HCT116 (cell line): Measurements from ENCODE around the gene IGFBP7. TPM values are rescaled to one million over a fixed set of nuclear protein-coding genes. Genes with fewer than 3 reads are reported as not detected.

ENCODE experiments used
- ATAC-seq: fragments of 200-7000 bp; cut with Tn5 transposase; 2 replicates; pipeline ENCODE4 v1.9.1; 2020; ENCODE audit warnings: mild to moderate bottlenecking, moderate library complexity
- BruUV-seq: library from RNA; stranded (reverse); fragments of 400-500 nt; replicated peaks from 2 replicates; lab custom pipeline; 2021; lab: Mats Ljungman, UMichigan
- CTCF ChIA-PET: fragments of 300-600 bp; sonication (Branson Sonifier 250); formaldehyde crosslinking; loops from one replicate; lab custom pipeline; 2021; ENCODE audit warnings: antibody characterized with exemption; lab: Charles Lee
- POLR2A ChIA-PET: fragments of 300-600, 350-600 bp; sonication (Branson Sonifier 250); formaldehyde crosslinking; loops from one replicate; lab custom pipeline; 2021; ENCODE audit warnings: antibody characterized with exemption; lab: Charles Lee
- RAD21 ChIA-PET, 2 experiments: fragments of 300-600 bp; sonication (Branson Sonifier 250); formaldehyde crosslinking; loops; one replicate each; lab custom pipeline; 2023; ENCODE audit warnings: low total read pairs in 2 of 2; ENCODE audit not compliant: uncharacterized antibody in 2 of 2, unreplicated experiment in 2 of 2, low non-redundant PET in 1 of 2; lab: Charles Lee
- DNase-seq: peaks from one replicate; pipeline ENCODE4 v3.0.0-alpha.2; 2010; ENCODE audit warnings: low read depth, low spot score
- H2AFZ ChIP-seq: fragments of 200-600 bp; shearing (Covaris generic), sonication (generic); 2 replicates; pipeline ENCODE4 v1.6.1; 2017; ENCODE audit warnings: low read depth, mixed run types, mixed read lengths, antibody characterized with exemption, low read length; ENCODE audit not compliant: poor library complexity, severe bottlenecking
- H3K27ac ChIP-seq: 2 replicates; pipeline ENCODE4 v1.5.1; 2012; ENCODE audit warnings: low read depth, low read length
- H3K27me3 ChIP-seq: fragments of 200-600 bp; sonication (generic); 2 replicates; pipeline ENCODE4 v1.6.1; 2016; ENCODE audit warnings: mixed run types, low read length, mixed read lengths; ENCODE audit not compliant: insufficient read depth
- H3K36me3 ChIP-seq, 2 experiments: fragments of 200-500 bp in 1 of 2; fragments of 200-600 bp in 1 of 2; sonication (Bioruptor generic) in 1 of 2; sonication (generic) in 1 of 2; 2 replicates each; pipeline versions ENCODE4 v1.5.1 to v1.6.1; 2014 to 2016; ENCODE audit warnings: low read length in 2 of 2, inconsistent platforms in 1 of 2, mixed read lengths in 1 of 2, mixed run types in 1 of 2; ENCODE audit not compliant: insufficient read depth in 2 of 2, control insufficient read depth in 1 of 2
- H3K4me1 ChIP-seq, 2 experiments: fragments of 200-600 bp in 1 of 2; sonication (generic) in 1 of 2; 2 replicates each; pipeline versions ENCODE4 v1.5.1 to v1.6.1; 2012 to 2017; ENCODE audit warnings: low read length in 2 of 2, inconsistent platforms in 1 of 2, mild to moderate bottlenecking in 1 of 2, mixed read lengths in 1 of 2, mixed run types in 1 of 2, moderate library complexity in 1 of 2; ENCODE audit not compliant: insufficient read depth in 2 of 2, control insufficient read depth in 1 of 2
- H3K4me2 ChIP-seq: fragments of 200-600 bp; sonication (generic); 2 replicates; pipeline ENCODE4 v1.6.1; 2017; ENCODE audit warnings: mixed run types, low read length, mixed read lengths
- H3K4me3 ChIP-seq, 2 experiments: fragments of 200-600 bp in 1 of 2; sonication (generic) in 1 of 2; replicated peaks in 1 of 2; 2 replicates each; pipeline ENCODE4 v1.5.1; 2011 to 2016; ENCODE audit warnings: low read length in 2 of 2, control low read depth in 1 of 2, low read depth in 1 of 2, mild to moderate bottlenecking in 1 of 2, mixed read lengths in 1 of 2, mixed run types in 1 of 2
- H3K79me2 ChIP-seq: fragments of 200-600 bp; sonication (generic); 2 replicates; pipeline ENCODE4 v1.6.1; 2017; ENCODE audit warnings: mild to moderate bottlenecking, mixed run types, low read length, moderate library complexity, mixed read lengths; ENCODE audit not compliant: insufficient read depth
- H3K9ac ChIP-seq: fragments of 200-600 bp; sonication (generic); 2 replicates; pipeline ENCODE4 v1.6.1; 2016; ENCODE audit warnings: low read length, mixed read lengths
- H3K9me2 ChIP-seq: fragments of 200-600 bp; sonication (generic), shearing (Covaris generic); 2 replicates; pipeline ENCODE4 v1.6.1; 2017; ENCODE audit warnings: mixed run types, mild to moderate bottlenecking, moderate library complexity; ENCODE audit not compliant: insufficient read depth
- H3K9me3 ChIP-seq, 2 experiments: fragments of 200-500 bp in 1 of 2; fragments of 200-600 bp in 1 of 2; sonication (Bioruptor generic) in 1 of 2; sonication (generic) in 1 of 2; 2 replicates each; pipeline ENCODE4 v1.6.1; 2014 to 2017; ENCODE audit warnings: low read length in 2 of 2, mixed read lengths in 2 of 2, inconsistent platforms in 1 of 2, low read depth in 1 of 2, mild to moderate bottlenecking in 1 of 2, mixed run types in 1 of 2, moderate library complexity in 1 of 2; ENCODE audit not compliant: control insufficient read depth in 1 of 2, insufficient read depth in 1 of 2
- H4K20me1 ChIP-seq: fragments of 200-600 bp; sonication (generic), shearing (Covaris generic); 2 replicates; pipeline ENCODE4 v1.6.1; 2017; ENCODE audit warnings: mixed run types, mild to moderate bottlenecking, moderate library complexity; ENCODE audit not compliant: insufficient read depth
- CBX3 ChIP-seq: IDR thresholded peaks from 2 replicates; pipeline ENCODE4 v1.6.1; 2012; ENCODE audit warnings: low read depth
- CEBPB ChIP-seq: IDR thresholded peaks from 2 replicates; pipeline ENCODE4 v1.6.1; 2012; ENCODE audit warnings: low read depth
- CTCF ChIP-seq, 3 experiments: fragments of 200-600 bp in 1 of 3; sonication (generic) in 1 of 3; IDR thresholded peaks in 2 of 3; conservative IDR thresholded peaks in 1 of 3; 2 replicates each; pipeline ENCODE4 v1.5.1; 2012 to 2017; ENCODE audit warnings: low read depth in 2 of 3, low read length in 2 of 3, antibody characterized with exemption in 1 of 3, borderline replicate concordance in 1 of 3, control low read depth in 1 of 3, mild to moderate bottlenecking in 1 of 3, mixed read lengths in 1 of 3, mixed run types in 1 of 3, moderate library complexity in 1 of 3; ENCODE audit not compliant: insufficient read depth in 1 of 3
- EGR1 ChIP-seq: IDR thresholded peaks from 2 replicates; pipeline ENCODE4 v1.6.1; 2012; ENCODE audit warnings: low read depth
- ELF1 ChIP-seq: IDR thresholded peaks from 2 replicates; pipeline ENCODE4 v1.6.1; 2012; ENCODE audit warnings: low read depth, borderline replicate concordance
- EZH2 ChIP-seq: fragments of 200-600 bp; sonication (generic); IDR thresholded peaks from 2 replicates; pipeline ENCODE4 v1.6.1; 2017; ENCODE audit warnings: antibody characterized with exemption, mixed run types
- EZH2phosphoT487 ChIP-seq: fragments of 200-600 bp; IDR thresholded peaks from 2 replicates; pipeline ENCODE4 v1.6.1; 2018; ENCODE audit warnings: antibody characterized with exemption, borderline replicate concordance
- FOSL1 ChIP-seq: IDR thresholded peaks from 2 replicates; pipeline ENCODE4 v1.6.1; 2012; ENCODE audit warnings: low read depth
- JUND ChIP-seq: IDR thresholded peaks from 2 replicates; pipeline ENCODE4 v1.6.1; 2012
- MAX ChIP-seq: IDR thresholded peaks from 2 replicates; pipeline ENCODE4 v1.6.1; 2012
- SP1 ChIP-seq: IDR thresholded peaks from 2 replicates; pipeline ENCODE4 v1.6.1; 2012; ENCODE audit warnings: low read depth
- SRF ChIP-seq: IDR thresholded peaks from 2 replicates; pipeline ENCODE4 v1.6.1; 2012; ENCODE audit warnings: low read depth
- TCF7L2 ChIP-seq: IDR thresholded peaks from 2 replicates; pipeline ENCODE4 v1.7.0; 2011; ENCODE audit warnings: borderline replicate concordance, inconsistent platforms; ENCODE audit not compliant: insufficient read depth, insufficient read length; ENCODE audit errors: extremely low read depth
- YY1 ChIP-seq: IDR thresholded peaks from 2 replicates; pipeline ENCODE4 v1.6.1; 2011; ENCODE audit warnings: low read length, low read depth, moderate library complexity, mild to moderate bottlenecking; ENCODE audit not compliant: insufficient replicate concordance; ENCODE audit errors: extremely low read depth
- ZFX ChIP-seq: fragments of 450-650 bp; IDR thresholded peaks from 2 replicates; pipeline ENCODE4 v1.6.1; 2017
- intact Hi-C: fragments of 100-400 bp; cut with micrococcal nuclease; formaldehyde crosslinking; loops from 2 replicates; pipeline ENCODE4 v1.10.0; 2022
- total RNA-seq: library from RNA; stranded (reverse); gene quantifications from one replicate; pipeline ENCODE4 v1.2.1, GENCODE V29; 2021; ENCODE audit not compliant: unreplicated experiment
- TF ChIP-seq, protein P1 (sequence below): IDR thresholded peaks from 2 replicates; pipeline ENCODE4 v1.6.1; 2012
- TF ChIP-seq, protein P2 (sequence below): IDR thresholded peaks from 2 replicates; pipeline ENCODE4 v1.6.1; 2012; ENCODE audit warnings: low read depth

Gene IGFBP7
- total RNA-seq, 1 experiment from 2014 or later, result 0.91 TPM

DNA sequence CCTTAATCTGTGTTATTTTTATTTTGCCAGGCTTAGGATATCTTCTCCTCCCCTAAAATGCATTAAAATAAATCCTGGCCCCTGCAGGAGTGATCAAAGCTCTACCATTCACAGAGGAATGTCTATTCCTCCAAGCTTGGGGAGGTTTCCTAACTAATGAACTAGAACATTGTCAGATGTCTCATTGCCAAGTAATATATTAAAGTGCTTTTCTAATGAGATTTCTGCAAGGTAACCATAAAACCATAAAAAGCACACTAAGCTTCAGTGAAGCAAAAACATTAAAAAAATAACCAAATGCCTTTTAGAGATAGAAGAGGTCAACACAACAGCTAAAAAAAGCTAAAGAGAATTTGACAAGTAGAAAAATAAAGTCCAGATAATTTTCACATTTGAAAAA is 34.8 kb downstream of the IGFBP7 start:
- BruUV-seq, result no TSS peak
- Histone ChIP-seq H3K27me3 (peaks cover 20% of the 10 kb centered on the region), H3K4me1 (peaks cover 15 to 28% of the 10 kb centered on the region in 2 experiments), H3K9me2 (no peaks in the 10 kb centered on the region), H2AFZ (no peak overlapping the region)
- RAD21 ChIA-PET, result no interaction called here
- DNase-seq, result no peak
- TF ChIP-seq SP1 (no peak), ELF1 (no peak), EZH2phosphoT487 (no peak), MAX (no peak), EZH2 (no peak), EGR1 (no peak), FOSL1 (no peak), CEBPB (no peak), YY1 (no peak), TCF7L2 (no peak), SRF (no peak), ZFX (no peak), CBX3 (no peak), JUND (no peak), CTCF (IDR thresholded peaks at IDR 0.05 in 2 of 3, conservative IDR thresholded peaks at IDR 0.05 in 1 of 3; ENCODE audit: borderline replicate concordance in 1 of 3, insufficient read depth in 1 of 3, low read depth in 2 of 3, low read length in 2 of 3) (no peak)
- TF ChIP-seq, protein P1, sequence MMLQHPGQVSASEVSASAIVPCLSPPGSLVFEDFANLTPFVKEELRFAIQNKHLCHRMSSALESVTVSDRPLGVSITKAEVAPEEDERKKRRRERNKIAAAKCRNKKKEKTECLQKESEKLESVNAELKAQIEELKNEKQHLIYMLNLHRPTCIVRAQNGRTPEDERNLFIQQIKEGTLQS, result no peak
- TF ChIP-seq, protein P2, sequence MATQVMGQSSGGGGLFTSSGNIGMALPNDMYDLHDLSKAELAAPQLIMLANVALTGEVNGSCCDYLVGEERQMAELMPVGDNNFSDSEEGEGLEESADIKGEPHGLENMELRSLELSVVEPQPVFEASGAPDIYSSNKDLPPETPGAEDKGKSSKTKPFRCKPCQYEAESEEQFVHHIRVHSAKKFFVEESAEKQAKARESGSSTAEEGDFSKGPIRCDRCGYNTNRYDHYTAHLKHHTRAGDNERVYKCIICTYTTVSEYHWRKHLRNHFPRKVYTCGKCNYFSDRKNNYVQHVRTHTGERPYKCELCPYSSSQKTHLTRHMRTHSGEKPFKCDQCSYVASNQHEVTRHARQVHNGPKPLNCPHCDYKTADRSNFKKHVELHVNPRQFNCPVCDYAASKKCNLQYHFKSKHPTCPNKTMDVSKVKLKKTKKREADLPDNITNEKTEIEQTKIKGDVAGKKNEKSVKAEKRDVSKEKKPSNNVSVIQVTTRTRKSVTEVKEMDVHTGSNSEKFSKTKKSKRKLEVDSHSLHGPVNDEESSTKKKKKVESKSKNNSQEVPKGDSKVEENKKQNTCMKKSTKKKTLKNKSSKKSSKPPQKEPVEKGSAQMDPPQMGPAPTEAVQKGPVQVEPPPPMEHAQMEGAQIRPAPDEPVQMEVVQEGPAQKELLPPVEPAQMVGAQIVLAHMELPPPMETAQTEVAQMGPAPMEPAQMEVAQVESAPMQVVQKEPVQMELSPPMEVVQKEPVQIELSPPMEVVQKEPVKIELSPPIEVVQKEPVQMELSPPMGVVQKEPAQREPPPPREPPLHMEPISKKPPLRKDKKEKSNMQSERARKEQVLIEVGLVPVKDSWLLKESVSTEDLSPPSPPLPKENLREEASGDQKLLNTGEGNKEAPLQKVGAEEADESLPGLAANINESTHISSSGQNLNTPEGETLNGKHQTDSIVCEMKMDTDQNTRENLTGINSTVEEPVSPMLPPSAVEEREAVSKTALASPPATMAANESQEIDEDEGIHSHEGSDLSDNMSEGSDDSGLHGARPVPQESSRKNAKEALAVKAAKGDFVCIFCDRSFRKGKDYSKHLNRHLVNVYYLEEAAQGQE, result no peak
- TF ChIP-seq, all 23 proteins: peak for 0
- no peak for ATAC-seq
- intact Hi-C loops, result no loop called here
- no peaks in the 10 kb centered on the region for H3K36me3 ChIP-seq
- H3K79me2 ChIP-seq, result no peaks in the 10 kb centered on the region
- ChIA-PET POLR2A (no interaction called here), CTCF (no interaction called here)
- no peak overlapping the region for H3K4me3 ChIP-seq
- H4K20me1 ChIP-seq, result no peaks in the 10 kb centered on the region
- no peak overlapping the region for H3K27ac ChIP-seq
- no peak overlapping the region for H3K4me2 ChIP-seq
- H3K9ac ChIP-seq, result no peak overlapping the region
- H3K9me3 ChIP-seq, result no peaks in the 10 kb centered on the region
